NCI-H2107 treated with DMSO at 0.1 percent for 48 hours (cell line): Measurements from ENCODE around the gene INTS1.

Experiments
- DNase-seq: peaks from one replicate; lab custom pipeline; 2025; ENCODE audit not compliant: unreplicated experiment; lab: John Stamatoyannopoulos, UW

INTS1 gene

DNA sequence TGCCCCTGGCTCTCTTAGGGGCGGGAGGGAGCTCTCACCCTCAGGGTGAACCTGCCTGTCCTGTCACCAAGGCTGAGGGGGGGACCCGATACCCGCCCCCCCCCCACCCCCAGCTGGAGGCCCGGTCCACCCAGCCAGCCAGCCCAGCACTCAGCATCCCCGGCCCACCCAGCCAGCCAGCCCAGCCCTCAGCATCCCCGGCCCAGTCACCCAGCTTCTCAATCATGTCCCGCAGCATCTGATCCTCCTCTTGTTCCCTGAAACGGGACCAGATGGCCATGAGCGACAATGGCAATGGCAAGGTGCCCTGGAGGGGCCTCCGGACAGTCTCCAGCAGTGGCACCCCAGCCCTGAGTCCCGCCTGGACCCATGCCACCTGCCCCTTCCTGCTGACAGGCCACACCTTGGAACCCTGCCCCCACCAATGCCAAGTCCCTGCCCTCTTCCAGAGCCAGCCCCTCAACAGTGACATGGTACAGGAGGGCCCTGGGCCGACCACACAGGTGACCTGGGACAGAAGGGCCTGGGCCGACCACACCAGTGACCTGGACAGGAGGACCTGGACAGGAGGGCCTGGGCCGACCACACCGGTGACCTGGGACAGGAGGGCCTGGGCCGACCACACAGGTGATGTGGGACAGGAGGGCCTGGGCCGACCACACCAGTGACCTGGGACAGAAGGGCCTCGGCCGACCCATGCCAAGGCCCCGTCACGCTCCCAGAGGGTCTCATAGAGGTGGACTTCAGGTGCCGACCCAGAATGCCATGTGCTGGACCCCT, 69.1 kb downstream of the INTS1 start:
- no peak for DNase-seq

DNA sequence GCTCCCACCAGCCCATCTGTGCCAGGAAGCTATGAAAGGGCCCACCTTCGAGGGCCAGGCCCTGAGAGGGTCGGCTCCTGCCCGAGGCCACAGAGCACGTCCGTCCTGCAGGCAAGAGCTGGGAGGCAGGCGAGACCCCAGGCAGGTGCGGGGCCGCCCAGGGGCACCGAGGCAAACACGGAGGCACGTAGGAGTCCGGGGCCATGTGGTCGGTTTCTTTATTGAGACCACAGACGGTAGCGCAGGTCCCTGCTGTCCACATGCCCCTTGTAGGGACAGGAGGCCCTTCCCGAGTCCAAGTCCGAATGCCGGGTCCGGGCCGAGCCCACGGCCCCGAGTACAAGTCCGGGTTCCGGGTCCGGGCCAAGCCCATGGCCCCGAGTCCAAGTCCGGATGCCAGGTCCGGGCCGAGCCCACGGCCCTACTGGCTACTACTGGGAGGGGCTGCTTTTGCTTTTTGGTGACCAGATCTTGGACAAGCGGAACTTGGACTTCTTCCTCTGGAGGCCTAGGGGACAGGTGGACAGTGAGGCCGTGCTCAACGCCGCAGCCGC, 69.9 kb downstream of the INTS1 start:
- no peak for DNase-seq

DNA sequence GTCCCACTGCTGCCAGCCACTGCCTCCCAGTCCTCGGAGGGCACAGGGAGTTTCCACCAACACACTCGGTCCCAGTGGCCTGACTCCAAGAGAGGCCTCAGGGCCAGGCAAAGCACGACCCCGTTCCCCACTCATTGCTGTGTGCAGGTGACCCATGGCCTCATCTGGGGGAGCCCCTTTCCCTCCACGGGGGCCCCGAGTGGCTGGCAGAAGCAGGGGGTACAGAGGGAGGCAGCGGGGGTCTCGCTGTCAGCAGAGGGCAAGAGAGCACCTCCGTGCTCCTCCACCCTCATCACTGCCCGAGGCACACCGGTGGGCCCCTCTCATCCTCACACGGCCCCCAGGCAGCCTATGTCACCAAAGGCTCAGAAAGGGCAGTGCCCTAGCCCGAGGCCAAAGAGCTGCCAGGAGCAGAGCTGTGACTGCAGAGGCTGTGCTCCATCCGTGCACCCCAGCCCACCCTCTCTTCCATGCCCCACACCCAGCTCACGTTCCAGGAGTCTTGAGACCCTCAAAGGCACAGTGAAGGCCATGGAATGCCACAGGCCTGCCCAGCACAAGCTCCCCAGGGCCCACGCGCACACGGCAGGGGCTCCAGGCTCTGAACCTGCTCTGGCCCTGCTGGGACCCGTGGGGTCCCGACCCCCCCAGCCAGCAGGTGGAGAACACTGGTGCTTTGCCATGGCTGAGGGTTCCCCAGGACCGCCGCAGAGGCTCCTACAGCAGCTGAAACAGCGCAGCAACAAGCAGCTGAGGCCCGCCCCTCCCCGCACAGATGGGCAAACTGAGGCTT, 70.9 kb downstream of the INTS1 start:
- DNase-seq = no peak

DNA sequence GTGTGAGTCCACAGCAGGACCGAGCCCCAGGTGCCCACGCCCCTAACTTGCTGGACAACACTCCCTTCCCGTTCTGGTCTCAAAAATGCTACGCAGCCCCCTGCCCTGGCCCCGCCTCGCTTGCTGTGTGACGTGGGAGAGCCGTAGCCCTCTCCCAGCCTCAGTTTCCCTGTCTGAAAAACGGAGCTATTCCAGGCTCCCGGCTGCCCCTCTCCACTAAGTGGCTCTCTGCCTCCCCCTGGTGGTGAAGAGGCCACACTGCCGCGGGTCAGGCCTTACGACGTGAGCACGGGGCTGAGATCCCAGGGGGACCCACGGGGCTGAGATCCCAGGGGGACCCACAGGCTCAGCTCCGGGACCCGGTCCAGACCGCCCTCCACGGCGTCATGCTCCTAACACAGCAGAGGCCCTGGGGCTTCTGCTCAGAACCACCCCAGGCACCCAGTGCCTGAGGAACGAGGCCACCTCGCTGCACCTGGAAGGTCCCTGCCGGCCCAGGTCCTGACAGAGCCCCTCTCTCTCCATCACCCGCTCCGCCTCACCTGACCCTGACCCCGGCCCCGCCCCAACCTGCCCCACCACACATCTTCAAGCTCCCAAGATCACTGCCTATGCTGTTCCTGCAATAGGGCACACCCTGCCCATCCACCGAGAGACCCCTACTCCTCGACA, 71.6 kb downstream of the INTS1 start:
- peak; percentile 11 for DNase-seq

DNA sequence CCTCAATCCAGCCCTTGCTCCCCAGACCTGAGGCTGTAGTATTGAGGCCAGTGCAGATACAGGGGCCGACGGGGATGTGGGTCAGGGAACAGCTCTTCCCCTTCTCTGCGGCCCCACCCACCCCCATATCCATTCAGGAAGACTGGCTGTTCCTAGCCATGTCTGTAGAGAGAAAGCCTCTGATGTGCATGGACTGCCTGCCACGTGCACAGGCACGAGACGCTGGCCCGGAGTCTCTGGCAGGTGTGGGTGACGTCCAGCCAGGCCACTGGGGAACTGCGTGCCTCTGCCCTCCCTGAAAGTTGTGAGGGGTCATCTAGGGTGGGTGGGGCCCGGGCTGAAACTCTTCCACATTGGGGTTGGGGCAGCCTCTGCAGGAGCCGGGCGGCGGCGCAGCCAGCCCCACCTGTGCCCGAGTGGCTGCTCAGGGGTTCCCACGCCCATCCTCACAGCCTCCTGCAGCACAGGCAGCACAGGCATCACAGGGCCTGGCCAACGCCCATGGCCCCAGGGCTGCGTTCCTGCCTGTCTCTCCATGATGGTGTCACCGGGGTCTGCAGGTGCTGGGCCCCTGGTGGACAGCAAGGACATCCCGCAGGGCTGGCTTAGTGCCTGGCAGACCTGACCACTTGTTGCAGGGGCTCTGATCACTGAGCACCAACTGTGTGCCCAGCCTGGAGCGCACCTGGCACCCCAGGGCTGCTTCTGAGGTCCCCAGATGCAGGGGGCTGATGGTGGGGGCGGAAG, 72.4 kb downstream of the INTS1 start:
- no peak for DNase-seq

DNA sequence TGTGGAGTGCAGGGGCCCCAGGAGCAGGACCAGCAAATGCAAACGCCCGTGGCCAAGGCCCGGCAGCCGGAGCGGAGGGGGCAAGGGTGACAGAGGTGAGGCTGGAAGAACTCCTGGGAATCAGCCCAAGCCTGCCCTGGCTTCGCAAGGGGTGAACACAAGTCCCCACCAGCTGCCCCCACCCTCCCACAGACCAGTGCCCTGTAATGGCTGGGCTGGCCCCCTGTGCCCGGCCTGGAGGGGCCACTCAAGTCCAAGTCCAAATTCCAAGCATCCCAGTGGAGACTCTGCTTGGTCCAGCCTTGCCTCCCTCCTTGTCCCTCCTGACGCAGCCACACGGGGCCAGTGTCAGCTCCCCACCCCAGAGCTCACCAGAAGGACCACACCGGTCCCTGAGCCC, 73.0 kb downstream of the INTS1 start:
- no peak for DNase-seq

DNA sequence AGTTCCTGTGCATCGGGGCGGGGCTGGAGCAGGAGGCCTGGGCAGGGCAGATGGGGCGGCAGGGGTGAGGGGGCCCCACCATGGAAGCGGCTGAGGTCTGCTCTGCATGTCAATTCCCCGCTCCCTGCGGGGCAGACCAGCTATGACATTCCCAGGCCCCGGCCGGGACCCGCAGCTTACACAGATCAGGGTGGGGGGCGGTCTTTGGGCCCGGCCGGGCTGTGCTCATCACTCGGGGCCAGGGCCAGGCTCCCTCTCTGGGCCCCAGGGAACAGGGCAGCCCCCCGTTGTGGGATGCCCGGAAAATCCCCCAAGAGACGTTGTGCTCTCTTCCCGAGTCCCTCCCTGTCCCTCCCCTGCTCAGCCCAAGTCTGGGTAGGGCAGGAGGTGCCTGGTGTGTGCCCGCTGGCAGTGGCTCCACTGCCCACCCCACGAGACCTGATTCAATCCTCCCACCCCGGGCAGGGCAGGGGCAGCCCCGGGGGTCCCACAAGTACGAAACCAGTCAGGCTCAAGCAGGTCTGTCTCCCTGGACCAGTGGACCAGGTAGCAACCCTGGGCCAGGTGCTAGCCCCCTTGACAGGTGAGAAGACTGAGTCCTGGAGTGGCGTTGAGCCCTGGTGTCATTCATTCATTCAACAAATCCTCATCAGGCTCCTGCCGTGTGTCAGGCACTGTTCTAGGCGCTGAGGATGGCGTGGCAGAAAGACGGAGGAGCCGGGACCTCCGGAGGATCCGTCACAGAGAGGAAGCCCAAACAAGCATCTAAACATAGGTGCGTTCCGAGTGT, 73.9 kb downstream of the INTS1 start:
- DNase-seq = no peak

DNA sequence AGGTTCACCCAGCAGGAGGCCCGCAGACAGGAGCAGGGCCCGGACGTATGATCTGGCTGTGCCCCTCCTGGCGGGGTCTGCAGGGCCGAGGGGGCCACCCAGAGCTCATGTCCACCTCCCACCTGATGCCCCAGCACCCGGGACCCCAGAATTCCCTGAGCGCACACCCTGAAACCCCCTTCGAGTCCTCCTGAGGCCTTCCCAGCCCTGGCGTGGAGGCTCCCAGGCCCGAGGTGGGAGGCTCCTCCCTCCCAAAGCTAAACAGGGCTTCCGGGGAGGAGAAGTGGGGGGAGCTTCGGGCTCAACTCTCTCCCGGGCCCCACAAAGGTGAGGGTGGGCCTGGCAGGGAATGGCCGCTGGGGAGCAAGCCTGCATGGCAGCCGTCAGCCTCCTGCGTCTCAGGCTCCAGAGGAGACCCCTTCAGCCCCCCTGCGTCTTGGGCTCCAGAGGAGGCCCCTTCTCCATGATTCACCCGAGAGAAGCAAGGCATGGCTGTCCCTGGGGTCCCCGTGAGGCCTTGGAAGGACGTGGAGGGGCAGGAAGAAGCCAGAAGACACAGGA, 75.2 kb downstream of the INTS1 start:
- DNase-seq = no peak

DNA sequence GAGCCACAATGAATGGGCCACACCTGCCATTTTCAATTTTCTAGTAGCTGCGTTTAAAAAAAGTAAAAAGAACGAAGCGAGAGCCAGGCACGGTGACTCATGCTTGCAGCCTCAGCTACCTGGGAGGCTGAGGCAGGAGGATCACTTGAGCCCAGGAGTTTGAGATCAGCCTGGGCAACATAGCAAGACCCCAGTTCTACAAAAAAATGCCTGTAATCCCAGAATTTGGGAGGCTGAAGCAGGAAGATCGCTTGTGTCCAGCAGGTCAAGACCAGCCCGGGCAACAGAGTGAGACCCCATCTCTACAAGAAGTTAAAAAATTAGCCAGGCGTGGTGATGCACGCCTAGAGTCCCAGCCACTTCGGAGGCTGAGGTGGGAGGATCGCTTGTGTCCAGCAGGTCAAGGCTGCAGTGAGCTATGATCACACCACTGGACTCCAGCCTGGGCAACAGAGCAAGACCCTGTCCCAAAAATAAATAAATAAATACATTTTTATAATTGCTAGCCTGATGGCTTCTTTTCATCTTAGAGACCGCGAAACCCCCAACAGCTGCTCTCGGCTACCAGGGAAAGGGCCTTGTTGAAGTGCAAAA, 77.0 kb downstream of the INTS1 start:
- DNase-seq = no peak

DNA sequence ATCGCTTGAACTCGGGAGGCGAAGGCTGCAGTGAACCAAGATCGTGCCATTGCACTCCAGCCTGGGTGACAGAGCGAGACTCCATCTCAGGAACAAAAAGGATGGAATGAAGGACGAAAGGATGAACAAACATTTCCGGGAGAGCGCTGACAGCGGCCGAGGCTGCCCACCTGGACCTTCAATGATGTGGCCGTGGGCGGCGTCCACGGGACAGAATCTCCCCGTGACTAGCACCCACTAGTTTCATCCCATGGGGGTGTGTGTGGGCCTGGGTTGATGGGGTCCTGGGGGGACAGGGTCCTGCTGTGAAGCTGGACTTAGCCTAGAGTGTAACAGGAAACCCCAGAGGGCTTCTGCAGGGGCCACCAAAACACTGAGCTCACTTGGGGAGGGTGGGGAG, 77.7 kb downstream of the INTS1 start:
- DNase-seq = no peak

DNA sequence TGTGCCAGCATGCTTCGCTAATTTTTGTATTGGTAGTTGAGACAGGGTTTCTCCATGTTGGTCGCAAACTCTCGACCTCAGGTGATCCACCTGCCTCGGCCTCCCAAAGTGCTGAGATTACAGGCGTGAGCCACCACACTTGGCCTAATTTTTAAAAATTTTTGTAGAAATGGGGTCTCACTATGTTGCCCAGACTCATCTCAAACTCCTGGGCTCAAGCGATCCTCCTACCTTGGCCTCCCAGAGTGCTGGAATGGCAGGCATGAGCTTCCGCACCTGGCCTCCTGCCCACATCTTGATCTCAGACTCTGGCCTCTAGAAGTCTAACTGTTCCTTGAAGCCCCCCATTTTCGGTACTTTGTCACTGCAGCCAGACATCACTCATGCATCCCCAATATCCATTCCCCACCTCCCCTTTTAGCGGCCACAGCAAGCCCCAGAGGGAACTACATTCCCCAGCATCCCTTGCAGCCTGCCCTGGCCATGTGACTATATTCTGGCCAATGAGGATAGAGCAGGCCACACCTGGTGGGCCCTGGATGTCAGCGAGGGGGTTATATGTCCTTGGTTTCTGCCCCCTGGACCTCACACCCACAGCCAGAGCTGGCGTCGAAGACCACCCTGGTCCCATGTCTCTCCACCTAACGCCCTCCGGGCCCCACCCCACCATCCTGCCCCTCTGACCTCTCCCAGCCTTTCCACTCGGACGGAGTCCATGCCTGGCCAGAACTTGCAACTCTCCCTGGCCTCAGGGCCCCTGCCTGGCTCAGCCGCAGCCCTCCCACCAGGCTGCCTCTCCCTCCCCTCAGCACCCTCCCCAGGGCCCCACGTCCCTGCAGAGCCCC, 78.7 kb downstream of the INTS1 start:
- DNase-seq = no peak

DNA sequence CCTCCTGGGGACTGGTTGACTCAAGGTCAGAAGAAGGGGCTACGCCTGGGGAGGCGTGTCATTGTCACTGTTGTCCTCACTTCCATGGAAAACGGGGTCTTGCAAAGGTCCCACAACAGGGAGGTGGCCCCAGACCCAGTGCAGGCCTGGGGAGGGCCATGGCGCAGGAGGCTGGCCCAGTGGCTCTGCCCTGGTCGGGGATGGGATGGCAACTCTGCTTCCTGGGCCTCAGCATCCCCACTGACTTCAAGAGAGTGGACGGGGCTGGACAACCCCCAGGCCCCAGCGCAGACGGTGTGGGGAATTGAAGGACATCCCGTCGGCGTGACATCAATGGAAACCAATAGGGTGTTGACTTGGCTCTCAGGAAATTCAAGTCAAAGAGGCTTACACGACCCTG, 80.1 kb downstream of the INTS1 start:
- no peak for DNase-seq

DNA sequence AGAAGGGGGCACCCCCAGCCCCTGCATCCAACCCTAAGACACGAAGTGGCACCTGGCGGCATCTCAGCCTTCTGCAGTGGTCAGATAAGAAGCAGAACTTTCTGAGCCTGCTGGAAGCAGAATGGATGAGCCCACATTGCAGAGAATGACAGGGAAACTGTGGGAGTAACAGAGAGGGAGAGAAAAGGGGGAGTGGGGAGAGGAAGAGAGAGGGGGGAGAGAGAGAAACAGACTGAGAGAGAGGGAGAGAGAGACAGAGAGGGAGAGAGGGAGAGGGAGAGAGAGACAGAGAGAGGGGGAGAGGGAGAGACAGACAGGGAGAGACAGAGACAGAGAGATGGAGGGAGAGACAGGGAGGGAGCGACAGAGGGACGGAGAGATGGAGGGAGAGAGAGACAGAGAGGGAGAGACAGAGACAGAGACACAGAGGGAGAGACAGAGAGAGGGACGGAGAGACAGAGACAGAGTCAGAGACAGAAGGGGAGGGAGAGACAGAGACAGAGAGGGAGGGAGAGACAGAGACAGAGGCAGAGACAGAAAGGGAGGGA, 80.9 kb downstream of the INTS1 start:
- no peak for DNase-seq

DNA sequence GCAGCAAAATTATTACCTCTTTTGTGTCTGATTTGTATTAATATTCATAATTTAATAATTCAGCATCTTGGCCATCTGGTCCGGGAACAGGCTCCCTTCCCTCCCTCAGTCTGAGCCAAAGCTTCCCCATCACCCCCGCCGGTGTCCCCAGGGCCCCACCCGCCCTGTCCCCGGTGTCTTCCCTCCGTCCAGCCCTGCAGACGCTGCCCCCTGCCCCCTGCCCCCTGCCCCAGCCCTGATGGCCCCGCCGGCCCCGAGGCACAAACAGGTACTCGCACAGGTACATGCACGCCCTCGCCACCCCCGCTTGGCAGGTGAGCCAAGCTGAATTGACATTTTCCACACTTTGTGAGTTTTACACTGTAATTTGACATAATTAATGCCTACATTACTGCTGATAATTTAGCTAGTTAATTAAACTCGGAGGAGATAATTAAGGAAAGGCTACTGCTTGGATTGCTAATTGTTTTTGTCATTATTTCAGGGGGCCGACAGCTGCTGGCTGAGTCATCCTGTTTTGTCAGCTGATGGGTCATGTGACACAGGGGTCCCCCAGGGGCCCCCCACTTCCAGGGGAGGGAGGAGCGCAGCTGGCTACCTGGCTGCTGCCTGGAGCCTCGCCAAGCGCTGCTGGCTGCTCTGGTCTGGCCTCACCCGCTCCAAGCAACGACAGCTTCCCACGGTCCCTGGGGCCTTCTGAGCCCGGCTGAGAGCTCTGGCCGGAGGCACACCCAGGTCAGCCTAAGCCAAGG, 81.5 kb downstream of the INTS1 start:
- DNase-seq = peak; percentile 74

DNA sequence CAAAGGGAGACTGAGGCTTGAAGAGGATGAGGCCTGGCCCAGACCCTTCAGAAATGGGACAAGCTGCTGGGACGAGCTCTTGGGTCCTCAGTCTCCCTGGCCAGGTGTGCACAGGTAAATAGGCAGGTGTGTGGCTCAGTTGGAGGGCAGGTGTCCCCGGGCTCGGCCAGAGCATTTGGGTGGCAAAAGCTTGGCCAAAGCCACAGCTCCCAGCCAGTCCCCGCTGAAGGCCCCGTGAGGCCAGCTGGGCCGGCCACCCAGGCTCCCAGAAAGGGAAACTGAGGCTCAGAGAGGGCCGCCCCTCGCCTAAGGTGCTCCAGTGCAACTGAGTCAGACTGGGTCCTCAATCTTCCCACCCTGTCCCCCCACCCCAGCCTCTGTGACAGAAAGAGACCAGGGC, 82.2 kb downstream of the INTS1 start:
- DNase-seq = no peak

DNA sequence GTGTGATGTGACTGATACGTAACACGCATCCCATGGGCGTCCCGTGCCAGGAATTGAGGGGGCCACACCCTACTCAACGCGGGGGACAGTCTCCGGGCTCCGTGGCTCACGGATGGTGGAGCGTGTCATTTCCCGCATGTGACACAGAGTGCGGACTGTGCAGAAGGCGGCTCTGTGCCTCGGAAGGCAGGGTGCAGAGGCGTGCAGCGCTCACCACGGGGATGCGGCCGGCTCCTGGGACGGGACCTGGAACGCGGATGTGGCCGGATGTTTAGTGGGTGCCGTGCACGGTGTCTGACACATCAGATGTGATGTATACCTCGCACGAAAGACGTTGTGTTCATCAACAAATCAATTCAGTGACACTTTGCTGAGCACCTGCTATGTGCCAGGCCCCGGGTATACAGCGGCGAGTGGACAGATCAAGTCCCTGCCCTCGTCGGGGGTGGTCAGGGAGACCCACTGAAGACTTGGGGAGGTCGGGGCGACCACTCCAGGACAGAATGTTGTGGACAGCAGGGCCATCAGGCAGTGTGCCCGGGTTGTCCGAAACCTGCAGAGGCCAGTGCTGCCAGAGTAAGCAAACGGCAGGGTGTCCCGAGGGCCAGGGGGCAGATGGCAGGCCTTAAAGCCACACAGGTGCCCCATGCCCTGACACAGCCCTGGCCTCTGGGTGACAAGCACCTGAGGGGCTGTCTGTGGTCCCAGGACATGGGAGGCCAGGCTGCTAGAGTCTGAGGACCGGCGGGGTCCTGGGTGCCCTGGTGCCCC, 83.0 kb downstream of the INTS1 start:
- DNase-seq = no peak
